Measurements from ENCODE around the gene CLTCL1. TPM values are rescaled to one million over a fixed set of nuclear protein-coding genes. Genes with fewer than 3 reads are reported as not detected.

CLTCL1 gene
- total and polyA plus RNA-seq, 9 of the 15 experiments (the other 6 are each of a cell fraction or from before 2014, with no cell fraction given): 1.1 to 11.7 (median 5.0) TPM

- TF ChIP-seq HMGN3 (IDR thresholded peaks at IDR 0.05; ENCODE audit: borderline replicate concordance, extremely low read depth, insufficient read length, low read depth, low read length): no peak
- no peak for TF ChIP-seq CBX8 (IDR thresholded peaks at IDR 0.05; ENCODE audit: borderline replicate concordance, extremely low read depth, low read depth, low read length, poor library complexity, severe bottlenecking)
- no peak for TF ChIP-seq REST (IDR thresholded peaks at IDR 0.05; ENCODE audit: borderline replicate concordance)
- TF ChIP-seq REST (CRISPR knock-in tag; IDR thresholded peaks at IDR 0.05; ENCODE audit: low read depth): no peak
- TF ChIP-seq ZNF124 (CRISPR knock-in tag; IDR thresholded peaks at IDR 0.05): 0 out of 2 replicates have a peak, but pooled peaks have one; percentile 28
- no peak for TF ChIP-seq JUN (IDR thresholded peaks at IDR 0.05; ENCODE audit: borderline replicate concordance, low read depth, low read length)
- TF ChIP-seq JUN (CRISPR knock-in tag; IDR thresholded peaks at IDR 0.05; ENCODE audit: borderline replicate concordance): peak; percentile 92
- TF ChIP-seq ZNF76 (CRISPR knock-in tag; IDR thresholded peaks at IDR 0.05; ENCODE audit: borderline replicate concordance): 0 out of 2 replicates have a peak, but pooled peaks have one; percentile 53
- no peak for TF ChIP-seq GATAD2A (IDR thresholded peaks at IDR 0.05)
- 0 out of 2 replicates have a peak, but pooled peaks have one; percentile 28 for TF ChIP-seq STAG1 (CRISPR knock-in tag; IDR thresholded peaks at IDR 0.05; ENCODE audit: borderline replicate concordance)
- TF ChIP-seq TSC22D4 (tag; IDR thresholded peaks at IDR 0.05): no peak
- TF ChIP-seq ILF3 (IDR thresholded peaks at IDR 0.05; ENCODE audit: borderline replicate concordance): no peak
- TF ChIP-seq ELF2 (CRISPR knock-in tag; IDR thresholded peaks at IDR 0.05): no peak
- TF ChIP-seq AFF1 (IDR thresholded peaks at IDR 0.05; ENCODE audit: low read depth in 1 of 2, partially characterized antibody in 2 of 2): no peak
- TF ChIP-seq SRSF3 (IDR thresholded peaks at IDR 0.05; ENCODE audit: insufficient read depth, low read length): no peak
Measured at GRCh38 chr22:19201130-19201868, 90.2 kb downstream of the CLTCL1 start (continued).
